Measurements from ENCODE around the gene MLN.

Gene MLN

DNA sequence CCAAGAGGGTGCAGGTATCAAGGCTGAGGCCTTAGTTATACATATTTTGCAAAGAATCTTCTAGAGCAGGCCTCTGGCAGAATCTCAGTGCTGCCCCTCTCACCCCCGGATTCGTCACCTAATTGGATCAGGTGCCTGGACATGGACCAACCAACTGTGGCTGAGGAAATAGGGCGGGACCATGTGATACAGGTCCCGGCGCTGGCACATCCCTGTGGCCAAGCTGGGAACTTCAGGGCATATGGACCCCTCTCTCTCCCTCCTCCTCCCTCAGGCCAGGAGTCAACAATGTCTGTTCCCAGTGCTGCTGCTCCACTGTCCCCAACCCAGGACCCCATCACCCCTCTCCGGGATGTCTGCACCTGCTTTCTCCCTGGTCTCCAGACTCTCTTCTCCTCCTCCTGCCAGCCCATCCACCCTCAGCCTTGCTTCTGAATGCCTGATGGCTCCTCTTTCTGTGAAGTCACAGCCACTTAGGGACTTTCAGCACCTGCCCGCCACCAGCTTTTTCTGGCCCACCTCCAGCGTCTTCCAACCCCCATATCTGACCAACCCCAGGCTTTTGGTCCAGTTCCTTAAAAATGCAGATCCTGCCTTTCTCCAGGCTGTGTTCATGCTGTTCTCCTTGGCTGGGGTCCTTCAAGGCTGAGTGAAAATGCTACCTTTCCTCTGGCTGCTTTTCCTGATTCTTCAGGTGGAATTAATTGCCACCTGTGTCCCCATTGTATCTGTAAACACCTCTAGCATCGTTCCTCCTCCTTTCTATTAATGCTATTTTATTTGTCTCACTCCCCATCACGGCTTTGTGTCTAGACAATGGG lies 19.0 kb upstream of the MLN start:
- Histone ChIP-seq H3K27me3 (ENCODE audit: insufficient read depth, low read length) (no peaks in the 10 kb centered on the region), H3K27ac (ENCODE audit: low read depth, low read length) (no peak overlapping the region), H3K9me3 (ENCODE audit: insufficient read depth, low read depth, low read length) (no peaks in the 10 kb centered on the region), H3K36me3 (ENCODE audit: insufficient read depth, low read length) (no peaks in the 10 kb centered on the region), H3K9ac (ENCODE audit: low read depth, low read length) (no peak overlapping the region), H3K4me3 (ENCODE audit: low read length) (no peak overlapping the region), H3K4me1 (ENCODE audit: insufficient read depth, low read length) (peaks cover 7% of the 10 kb centered on the region)
- 67% methylated on average over 10 of the region's 10 CpGs for WGBS

DNA sequence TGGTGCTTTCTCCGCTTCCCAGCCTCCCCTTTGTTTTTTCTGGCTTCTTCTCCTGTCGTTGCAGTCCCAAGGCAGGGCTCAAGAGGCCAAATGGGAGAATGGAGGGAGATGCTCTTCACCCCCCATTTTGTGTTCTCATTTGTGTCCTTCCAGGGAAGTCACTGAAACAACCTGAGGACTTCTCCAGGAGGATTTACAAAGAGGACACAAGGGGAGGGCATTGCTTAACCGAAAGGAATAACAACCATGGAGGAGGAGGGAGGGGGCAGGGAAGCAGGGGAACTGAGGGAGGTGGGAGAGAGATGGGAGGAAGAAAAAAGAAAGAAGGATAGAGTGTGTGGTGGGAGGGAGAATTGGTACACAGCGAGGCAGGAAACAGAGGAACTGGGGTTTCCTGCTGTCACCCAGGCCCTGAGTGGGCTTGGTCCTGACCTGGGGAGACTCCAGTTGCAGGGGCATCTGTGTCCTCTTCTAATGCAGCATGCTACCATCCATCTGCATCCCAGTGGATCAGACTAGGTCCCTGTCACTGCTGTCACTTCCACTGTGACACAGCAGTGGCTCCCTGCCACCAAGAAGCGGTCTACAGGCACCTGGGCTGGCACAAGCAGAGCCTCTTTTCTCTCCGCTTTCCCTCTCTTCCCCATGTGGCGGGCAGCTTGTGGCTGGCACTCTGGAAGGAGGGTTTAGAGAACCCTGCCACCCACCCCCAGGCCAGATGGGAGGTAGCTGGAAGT lies 17.1 kb upstream of the MLN start:
- Histone ChIP-seq H3K9ac (ENCODE audit: low read depth, low read length) (no peak overlapping the region), H3K36me3 (ENCODE audit: insufficient read depth, low read length) (no peaks in the 10 kb centered on the region), H3K9me3 (ENCODE audit: insufficient read depth, low read depth, low read length) (no peaks in the 10 kb centered on the region), H3K4me1 (ENCODE audit: insufficient read depth, low read length) (peaks cover 7% of the 10 kb centered on the region), H3K27me3 (ENCODE audit: insufficient read depth, low read length) (no peaks in the 10 kb centered on the region), H3K4me3 (ENCODE audit: low read length) (no peak overlapping the region), H3K27ac (ENCODE audit: low read depth, low read length) (no peak overlapping the region)
- 79% methylated on average over 6 of the region's 7 CpGs for WGBS

DNA sequence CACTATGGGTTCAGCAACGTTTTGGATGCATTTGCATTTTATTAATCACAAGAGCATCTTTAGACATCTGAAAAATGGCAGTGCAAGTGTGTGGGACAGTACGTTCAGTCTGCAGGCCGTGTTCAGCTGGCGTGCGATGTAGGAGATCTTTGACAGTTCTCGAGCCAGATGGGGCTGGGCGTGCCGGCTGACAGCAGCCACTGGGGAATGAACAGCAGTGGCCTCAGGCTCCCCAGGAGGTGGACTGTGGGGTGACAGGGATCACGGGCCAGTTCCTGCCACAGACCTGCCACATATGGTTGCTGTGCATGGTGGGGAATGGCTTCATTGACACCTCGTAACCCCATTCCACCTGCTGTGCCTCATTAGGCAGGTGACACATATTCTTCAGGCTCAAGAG lies 16.4 kb upstream of the MLN start:
- Histone ChIP-seq H3K27ac (ENCODE audit: low read depth, low read length) (no peak overlapping the region), H3K36me3 (ENCODE audit: insufficient read depth, low read length) (no peaks in the 10 kb centered on the region), H3K9ac (ENCODE audit: low read depth, low read length) (no peak overlapping the region), H3K9me3 (ENCODE audit: insufficient read depth, low read depth, low read length) (no peaks in the 10 kb centered on the region), H3K27me3 (ENCODE audit: insufficient read depth, low read length) (no peaks in the 10 kb centered on the region), H3K4me3 (ENCODE audit: low read length) (no peak overlapping the region), H3K4me1 (ENCODE audit: insufficient read depth, low read length) (peaks cover 11% of the 10 kb centered on the region)
- WGBS, result 85% methylated on average over 10 of the region's 10 CpGs

DNA sequence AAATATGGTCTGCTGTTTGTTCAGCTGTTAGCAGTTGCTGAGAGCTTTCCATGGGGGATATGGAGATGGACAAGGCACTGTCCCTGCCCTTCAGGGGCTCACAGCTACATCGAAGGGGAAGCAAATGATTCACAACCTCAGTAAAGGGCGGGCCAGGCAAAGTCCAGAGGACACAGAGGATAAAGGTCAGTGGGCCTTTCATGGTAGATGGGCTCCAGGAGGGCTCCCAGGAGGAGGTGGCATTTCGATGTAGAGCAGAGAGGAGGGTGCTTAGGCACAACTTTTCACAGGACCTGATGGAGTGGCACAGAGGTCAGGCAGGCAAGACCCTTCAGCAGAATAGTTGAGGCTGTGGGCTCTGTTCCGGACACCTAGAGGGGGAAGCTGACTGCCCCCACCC lies 15.2 kb upstream of the MLN start:
- no peaks in the 10 kb centered on the region for H3K36me3 ChIP-seq (ENCODE audit: insufficient read depth, low read length)
- H3K27ac ChIP-seq (ENCODE audit: low read depth, low read length), result no peak overlapping the region
- H3K4me1 ChIP-seq (ENCODE audit: insufficient read depth, low read length), result peaks cover 14% of the 10 kb centered on the region
- no peak overlapping the region for H3K4me3 ChIP-seq (ENCODE audit: low read length)
- no peaks in the 10 kb centered on the region for H3K9me3 ChIP-seq (ENCODE audit: insufficient read depth, low read depth, low read length)
- no peak overlapping the region for H3K9ac ChIP-seq (ENCODE audit: low read depth, low read length)
- WGBS, result 83% methylated on average over 4 of the region's 4 CpGs
- no peaks in the 10 kb centered on the region for H3K27me3 ChIP-seq (ENCODE audit: insufficient read depth, low read length)

DNA sequence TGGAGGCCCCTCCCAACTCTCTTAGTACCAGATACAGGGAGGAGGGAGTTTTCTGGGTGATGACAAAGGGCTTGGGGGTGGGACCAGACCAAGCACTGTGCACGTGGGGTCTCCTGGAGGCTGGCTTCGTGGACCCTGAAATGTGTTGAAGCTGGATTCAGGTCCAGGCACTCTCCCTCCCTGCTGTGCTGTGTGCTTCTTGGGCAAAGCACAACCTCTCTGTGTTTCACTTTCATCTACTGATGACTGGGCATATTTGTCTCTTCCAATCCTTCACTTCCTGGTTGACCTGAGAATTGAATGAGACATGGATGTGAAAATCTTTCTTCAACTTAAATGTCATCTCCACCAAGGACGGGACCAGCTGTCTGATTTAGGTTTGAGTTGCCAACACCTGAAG lies 14.5 kb upstream of the MLN start:
- no peaks in the 10 kb centered on the region for H3K36me3 ChIP-seq (ENCODE audit: insufficient read depth, low read length)
- H3K9ac ChIP-seq (ENCODE audit: low read depth, low read length), result no peak overlapping the region
- no peak overlapping the region for H3K27ac ChIP-seq (ENCODE audit: low read depth, low read length)
- no peaks in the 10 kb centered on the region for H3K9me3 ChIP-seq (ENCODE audit: insufficient read depth, low read depth, low read length)
- no peak overlapping the region for H3K4me3 ChIP-seq (ENCODE audit: low read length)
- 92% methylated on average over 3 of the region's 3 CpGs for WGBS
- H3K27me3 ChIP-seq (ENCODE audit: insufficient read depth, low read length), result no peaks in the 10 kb centered on the region
- peaks cover 21% of the 10 kb centered on the region for H3K4me1 ChIP-seq (ENCODE audit: insufficient read depth, low read length)

DNA sequence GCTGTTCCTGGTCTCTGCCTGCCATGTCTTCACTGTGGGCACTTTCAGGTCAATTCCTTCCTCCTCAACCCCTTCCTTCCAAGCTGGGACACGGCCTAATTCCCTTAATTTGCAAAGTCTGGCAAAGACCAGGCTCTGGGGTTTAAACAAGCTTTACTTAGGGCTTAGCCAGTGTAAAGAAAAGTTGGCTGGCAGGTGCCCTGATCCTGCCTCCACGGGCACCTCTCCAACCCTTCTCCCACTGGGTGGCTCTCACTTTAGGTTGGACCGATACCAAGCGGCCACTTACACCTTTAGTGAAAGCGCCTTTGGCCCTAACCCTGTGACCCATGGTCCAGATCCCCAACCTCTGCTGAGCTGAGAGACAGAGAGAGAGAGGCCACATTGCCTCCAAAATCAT lies 13.7 kb upstream of the MLN start:
- no peaks in the 10 kb centered on the region for H3K36me3 ChIP-seq (ENCODE audit: insufficient read depth, low read length)
- no peak overlapping the region for H3K9ac ChIP-seq (ENCODE audit: low read depth, low read length)
- H3K4me3 ChIP-seq (ENCODE audit: low read length), result no peak overlapping the region
- no peaks in the 10 kb centered on the region for H3K9me3 ChIP-seq (ENCODE audit: insufficient read depth, low read depth, low read length)
- 85% methylated on average over 5 of the region's 5 CpGs for WGBS
- H3K27me3 ChIP-seq (ENCODE audit: insufficient read depth, low read length), result no peaks in the 10 kb centered on the region
- no peak overlapping the region for H3K27ac ChIP-seq (ENCODE audit: low read depth, low read length)
- H3K4me1 ChIP-seq (ENCODE audit: insufficient read depth, low read length), result peaks cover 19% of the 10 kb centered on the region

DNA sequence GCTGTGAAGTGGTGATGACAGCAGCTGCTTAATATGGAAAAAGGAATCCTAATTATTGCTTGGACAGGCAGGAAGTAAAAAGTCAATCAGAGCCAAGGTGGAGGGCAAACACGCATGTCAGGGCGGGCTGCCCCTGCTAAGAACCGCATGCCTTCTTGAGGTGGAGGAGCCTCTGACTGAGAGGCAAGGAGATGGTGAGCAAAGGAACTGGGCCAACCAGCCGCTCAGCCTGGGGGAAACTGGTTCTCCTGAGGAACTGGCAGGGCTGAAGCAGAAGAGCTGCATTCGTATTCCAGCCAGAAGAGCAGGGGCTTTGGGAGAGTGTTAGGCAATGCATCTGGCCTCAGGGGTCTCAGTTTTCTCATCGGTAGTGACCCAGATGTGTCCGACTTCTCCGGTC lies 13.1 kb upstream of the MLN start:
- H3K36me3 ChIP-seq (ENCODE audit: insufficient read depth, low read length), result no peaks in the 10 kb centered on the region
- H3K4me1 ChIP-seq (ENCODE audit: insufficient read depth, low read length), result peaks cover 25% of the 10 kb centered on the region
- H3K27me3 ChIP-seq (ENCODE audit: insufficient read depth, low read length), result no peaks in the 10 kb centered on the region
- WGBS, result 88% methylated on average over 8 of the region's 8 CpGs
- no peak overlapping the region for H3K27ac ChIP-seq (ENCODE audit: low read depth, low read length)
- H3K9ac ChIP-seq (ENCODE audit: low read depth, low read length), result no peak overlapping the region
- no peak overlapping the region for H3K4me3 ChIP-seq (ENCODE audit: low read length)
- no peaks in the 10 kb centered on the region for H3K9me3 ChIP-seq (ENCODE audit: insufficient read depth, low read depth, low read length)

DNA sequence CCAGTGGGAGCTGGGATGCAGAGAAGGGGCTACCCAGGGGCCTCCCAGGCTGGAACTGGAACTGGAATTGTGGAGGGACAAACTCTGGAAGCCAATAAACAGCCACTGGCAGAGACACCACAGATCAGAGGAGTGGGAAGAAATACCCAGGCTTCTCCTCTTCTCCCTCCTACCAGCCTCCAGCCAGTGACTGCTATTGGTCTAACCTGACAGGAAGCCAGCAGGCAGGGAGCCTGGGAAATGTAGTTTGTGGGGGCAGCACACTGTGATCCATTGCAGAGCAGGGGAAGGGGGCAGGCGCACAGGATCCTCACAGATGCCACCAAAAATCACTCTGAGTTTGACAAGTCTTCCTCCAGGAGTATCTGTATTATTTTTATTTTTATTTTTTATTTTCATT lies 12.1 kb upstream of the MLN start:
- 71% methylated on average over 1 of the region's 1 CpG for WGBS
- Histone ChIP-seq H3K27me3 (ENCODE audit: insufficient read depth, low read length) (no peaks in the 10 kb centered on the region), H3K9ac (ENCODE audit: low read depth, low read length) (no peak overlapping the region), H3K27ac (ENCODE audit: low read depth, low read length) (no peak overlapping the region), H3K4me3 (ENCODE audit: low read length) (no peak overlapping the region), H3K36me3 (ENCODE audit: insufficient read depth, low read length) (no peaks in the 10 kb centered on the region), H3K4me1 (ENCODE audit: insufficient read depth, low read length) (peaks cover 35% of the 10 kb centered on the region), H3K9me3 (ENCODE audit: insufficient read depth, low read depth, low read length) (no peaks in the 10 kb centered on the region)

DNA sequence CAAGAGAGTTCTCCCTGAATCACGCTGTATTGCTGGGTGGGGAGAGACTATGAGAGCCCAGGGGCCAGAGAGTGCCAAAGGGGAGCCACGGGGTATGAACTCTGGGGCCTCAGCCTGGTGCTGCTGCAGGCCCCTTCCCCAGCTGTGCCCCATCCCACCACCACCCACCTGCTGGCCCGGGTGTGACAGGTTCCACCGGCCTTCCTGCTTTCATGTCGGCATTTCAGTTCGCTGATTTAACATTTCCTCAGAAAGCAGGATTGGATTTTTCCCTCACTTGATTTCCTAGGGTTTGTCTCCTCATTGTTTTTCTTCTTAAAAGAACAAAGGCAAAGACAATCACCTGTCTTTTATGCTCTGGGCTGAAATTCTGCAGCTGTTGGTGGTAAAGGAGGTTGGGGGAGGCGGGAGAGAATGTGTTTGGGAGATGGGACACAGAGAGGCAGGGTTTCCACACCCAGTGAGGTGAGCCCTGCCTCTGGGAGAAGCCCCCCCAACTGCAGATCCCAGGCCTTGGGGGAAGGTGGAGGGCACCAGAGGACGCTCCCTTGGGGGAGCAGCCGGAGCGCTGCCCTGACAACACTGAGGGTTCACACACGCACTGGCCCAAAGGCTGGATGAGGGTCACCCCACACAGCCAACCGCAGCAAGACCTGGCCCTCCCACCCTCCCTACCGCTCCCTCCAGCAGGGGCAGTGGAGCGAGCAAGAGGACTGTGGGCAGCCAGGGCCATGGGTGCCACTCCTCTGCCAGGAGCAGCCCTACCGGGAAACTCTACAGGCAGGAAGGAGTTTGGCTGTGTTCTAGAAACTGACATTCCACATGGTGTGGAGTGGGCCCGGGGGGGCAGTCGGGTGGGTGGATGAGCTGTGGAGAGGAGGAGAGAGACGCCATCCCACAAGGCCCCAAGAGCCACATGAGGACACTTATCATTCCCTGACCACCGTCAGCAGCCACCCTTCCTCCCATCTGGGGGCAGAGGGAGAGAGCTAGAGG lies 10.5 kb upstream of the MLN start:
- Histone ChIP-seq H3K9ac (ENCODE audit: low read depth, low read length) (no peak overlapping the region), H3K9me3 (ENCODE audit: insufficient read depth, low read depth, low read length) (no peaks in the 10 kb centered on the region), H3K27ac (ENCODE audit: low read depth, low read length) (peak overlapping the region; percentile 42; the same call in 1 of the 2 replicates), H3K27me3 (ENCODE audit: insufficient read depth, low read length) (no peaks in the 10 kb centered on the region), H3K4me1 (ENCODE audit: insufficient read depth, low read length) (peaks cover 42% of the 10 kb centered on the region), H3K36me3 (ENCODE audit: insufficient read depth, low read length) (no peaks in the 10 kb centered on the region), H3K4me3 (ENCODE audit: low read length) (no peak overlapping the region)
- WGBS, result 69% methylated on average over 17 of the region's 19 CpGs

DNA sequence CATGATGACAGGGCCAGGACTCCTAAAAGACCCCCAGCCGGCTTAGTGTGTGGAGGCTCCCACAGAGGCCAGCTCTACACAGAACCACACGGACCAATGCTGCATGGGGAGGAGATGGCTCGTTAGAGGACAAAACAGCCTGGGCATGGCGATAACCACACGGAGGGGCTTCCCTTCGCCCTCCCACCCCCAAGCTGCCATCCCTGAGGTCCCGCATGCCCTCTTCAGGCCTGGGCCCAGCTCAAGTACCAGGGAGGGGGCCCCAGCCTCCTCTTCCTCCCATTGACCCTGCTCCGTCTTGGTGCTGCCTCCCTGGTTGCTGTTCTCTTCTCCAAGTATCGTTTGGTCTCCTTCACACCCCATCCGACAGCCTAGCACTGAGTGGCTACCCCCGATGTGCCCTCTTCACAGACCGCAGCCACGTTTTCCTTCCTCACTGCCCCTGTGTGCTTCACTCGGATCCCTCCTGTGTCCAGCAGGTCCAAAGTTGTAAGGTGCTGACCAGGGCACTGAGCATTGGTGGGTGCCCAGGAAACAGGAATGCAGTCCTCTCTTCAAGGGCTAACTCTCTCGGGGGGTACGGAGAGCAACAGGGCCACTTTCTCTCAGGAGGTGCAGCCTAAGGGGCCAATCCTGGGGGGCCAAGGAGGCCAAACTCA lies 9.6 kb upstream of the MLN start:
- H3K27me3 ChIP-seq (ENCODE audit: insufficient read depth, low read length), result no peaks in the 10 kb centered on the region

More for the DNA sequence above, 9.6 kb upstream of the MLN start:
- WGBS, result 65% methylated on average over 16 of the region's 16 CpGs
- Histone ChIP-seq H3K27ac (ENCODE audit: low read depth, low read length) (peak overlapping the region; percentile 42), H3K9ac (ENCODE audit: low read depth, low read length) (no peak overlapping the region), H3K4me3 (ENCODE audit: low read length) (no peak overlapping the region), H3K36me3 (ENCODE audit: insufficient read depth, low read length) (no peaks in the 10 kb centered on the region), H3K9me3 (ENCODE audit: insufficient read depth, low read depth, low read length) (no peaks in the 10 kb centered on the region), H3K4me1 (ENCODE audit: insufficient read depth, low read length) (peaks cover 51% of the 10 kb centered on the region)
